Immature natural killer cell (primary cell): ENCODE results near the gene ADK. TPM values are rescaled to one million over a fixed set of nuclear protein-coding genes. Genes with fewer than 3 reads are reported as not detected.
"Not testable (repeated sequence)": the region's sequence is repeated elsewhere in the genome, so short reads cannot be mapped to it uniquely, and the experiment has no call there.

Experiments
- DNase-seq, 3 donors: peaks; one replicate each; pipeline ENCODE4 v3.0.0; 2022; ENCODE audit warnings: mixed read lengths in 1 of 3
- H3K27ac Mint-ChIP-seq, 6 donors: one replicate each; pipeline ENCODE4 v1.8.0; 2020; ENCODE audit warnings: mixed read lengths in 6 of 6, mild to moderate bottlenecking in 5 of 6, inconsistent platforms in 4 of 6, moderate library complexity in 3 of 6
- H3K27me3 Mint-ChIP-seq, 3 donors: one replicate each; pipeline ENCODE4 v1.8.0; 2020 to 2021; ENCODE audit warnings: low read depth in 3 of 3, mild to moderate bottlenecking in 3 of 3, mixed read lengths in 3 of 3, moderate library complexity in 3 of 3, inconsistent platforms in 1 of 3
- H3K36me3 Mint-ChIP-seq, 3 donors: one replicate each; pipeline ENCODE4 v1.8.0; 2020; ENCODE audit warnings: mixed read lengths in 3 of 3, inconsistent platforms in 2 of 3, mild to moderate bottlenecking in 2 of 3
- H3K4me1 Mint-ChIP-seq, 2 donors: one replicate each; pipeline ENCODE4 v1.8.0; 2020; ENCODE audit warnings: inconsistent platforms in 2 of 2, mild to moderate bottlenecking in 2 of 2, mixed read lengths in 2 of 2, moderate library complexity in 1 of 2
- H3K4me3 Mint-ChIP-seq, 5 donors: one replicate each; pipeline ENCODE4 v1.8.0; 2020; ENCODE audit warnings: mild to moderate bottlenecking in 5 of 5, mixed read lengths in 5 of 5, inconsistent platforms in 3 of 5, moderate library complexity in 3 of 5
- H3K9me3 Mint-ChIP-seq, 6 donors: one replicate each; pipeline ENCODE4 v1.8.0; 2020; ENCODE audit warnings: mild to moderate bottlenecking in 6 of 6, mixed read lengths in 6 of 6, inconsistent platforms in 4 of 6, moderate library complexity in 3 of 6
- polyA plus RNA-seq, 3 donors: library from polyadenylated mRNA; unstranded; fragments of 300-500 nt; fragmentation: Illumina TruSeq; gene quantifications; one replicate each; pipeline ENCODE4 v1.2.3, GENCODE V29; 2021

The ADK gene
- polyA plus RNA-seq, 3 donors from 2014 or later = 26.9 to 36.7 (median 28.4) TPM

GRCh38 chr10:74433595-74433956, 282.6 kb downstream of the ADK start:
- Mint-ChIP-seq H3K36me3 (peaks cover 0 to 12% (median 5%) of the 10 kb centered on the region in 3 donors), H3K4me1 (no peaks in the 10 kb centered on the region), H3K4me3 (no peak overlapping the region), H3K27me3 (no peaks in the 10 kb centered on the region), H3K27ac (no peak overlapping the region), H3K9me3 (no peaks in the 10 kb centered on the region)
- no peak for DNase-seq

- H3K9me3 Mint-ChIP-seq = no peaks in the 10 kb centered on the region
- H3K4me3 Mint-ChIP-seq = no peak overlapping the region
- H3K4me1 Mint-ChIP-seq = no peaks in the 10 kb centered on the region
- DNase-seq = no peak
- H3K27me3 Mint-ChIP-seq = no peaks in the 10 kb centered on the region
- H3K27ac Mint-ChIP-seq = no peak overlapping the region
- peaks cover 0 to 12% (median 5%) of the 10 kb centered on the region in 3 donors for H3K36me3 Mint-ChIP-seq
These were observed 283.0 kb downstream of the ADK start for GRCh38 chr10:74433993-74434392.

GRCh38 chr10:74434547-74434946, 283.5 kb downstream of the ADK start:
- DNase-seq = no peak
- no peak overlapping the region for H3K4me3 Mint-ChIP-seq

GRCh38 chr10:74436523-74437170, 285.6 kb downstream of the ADK start:
- Mint-ChIP-seq H3K4me1 (no peaks in the 10 kb centered on the region), H3K27ac (no peak overlapping the region), H3K27me3 (no peaks in the 10 kb centered on the region), H3K36me3 (peaks cover 0 to 4% (median 0%) of the 10 kb centered on the region in 3 donors), H3K9me3 (no peaks in the 10 kb centered on the region), H3K4me3 (no peak overlapping the region)
- no peak for DNase-seq

More at GRCh38 chr10:74434547-74434946, 283.5 kb downstream of the ADK start:
- H3K36me3 Mint-ChIP-seq = peaks cover 0 to 12% (median 5%) of the 10 kb centered on the region in 3 donors
- H3K9me3 Mint-ChIP-seq = no peaks in the 10 kb centered on the region
- H3K27me3 Mint-ChIP-seq = no peaks in the 10 kb centered on the region
- H3K4me1 Mint-ChIP-seq = no peaks in the 10 kb centered on the region
- no peak overlapping the region for H3K27ac Mint-ChIP-seq

- Mint-ChIP-seq H3K9me3 (no peaks in the 10 kb centered on the region), H3K27ac (peak overlapping the region in 1 of 6 donors; percentile 41), H3K27me3 (no peaks in the 10 kb centered on the region), H3K36me3 (peaks cover 0 to 4% (median 0%) of the 10 kb centered on the region in 3 donors), H3K4me3 (no peak overlapping the region), H3K4me1 (no peaks in the 10 kb centered on the region)
- no peak for DNase-seq
These were observed 286.8 kb downstream of the ADK start for GRCh38 chr10:74437822-74438221.

GRCh38 chr10:74439213-74439612, 288.2 kb downstream of the ADK start:
- Mint-ChIP-seq H3K4me3 (no peak overlapping the region), H3K9me3 (no peaks in the 10 kb centered on the region), H3K4me1 (no peaks in the 10 kb centered on the region), H3K27ac (no peak overlapping the region), H3K27me3 (no peaks in the 10 kb centered on the region), H3K36me3 (peaks cover 0 to 4% (median 0%) of the 10 kb centered on the region in 3 donors)
- DNase-seq = no peak

GRCh38 chr10:74445493-74445892, 294.5 kb downstream of the ADK start:
- Mint-ChIP-seq H3K4me1 (no peaks in the 10 kb centered on the region), H3K9me3 (no peaks in the 10 kb centered on the region), H3K36me3 (no peaks in the 10 kb centered on the region), H3K27ac (no peak overlapping the region), H3K27me3 (no peaks in the 10 kb centered on the region), H3K4me3 (no peak overlapping the region)
- no peak for DNase-seq

- no peak overlapping the region for H3K4me3 Mint-ChIP-seq
- H3K4me1 Mint-ChIP-seq = no peaks in the 10 kb centered on the region
- H3K27me3 Mint-ChIP-seq = no peaks in the 10 kb centered on the region
- H3K36me3 Mint-ChIP-seq = no peaks in the 10 kb centered on the region
- no peak overlapping the region for H3K27ac Mint-ChIP-seq
- DNase-seq = no peak
- H3K9me3 Mint-ChIP-seq = no peaks in the 10 kb centered on the region
These were observed 299.6 kb downstream of the ADK start for GRCh38 chr10:74450602-74451001.

- H3K27ac Mint-ChIP-seq = no peak overlapping the region
- no peaks in the 10 kb centered on the region for H3K27me3 Mint-ChIP-seq
- no peaks in the 10 kb centered on the region for H3K9me3 Mint-ChIP-seq
- DNase-seq = no peak
- H3K36me3 Mint-ChIP-seq = peaks cover 5 to 6% (median 6%) of the 10 kb centered on the region in 3 donors
- H3K4me1 Mint-ChIP-seq = no peaks in the 10 kb centered on the region
- no peak overlapping the region for H3K4me3 Mint-ChIP-seq
These were observed 300.3 kb downstream of the ADK start for GRCh38 chr10:74451127-74451829.

- H3K27ac Mint-ChIP-seq = no peak overlapping the region
- no peaks in the 10 kb centered on the region for H3K4me1 Mint-ChIP-seq
- peaks cover 0 to 4% (median 0%) of the 10 kb centered on the region in 6 donors for H3K9me3 Mint-ChIP-seq
- H3K27me3 Mint-ChIP-seq = peaks cover 0 to 4% (median 2%) of the 10 kb centered on the region in 3 donors
- DNase-seq = no peak
- H3K4me3 Mint-ChIP-seq = no peak overlapping the region
- peaks cover 5 to 17% (median 6%) of the 10 kb centered on the region in 3 donors for H3K36me3 Mint-ChIP-seq
These were observed 302.1 kb downstream of the ADK start for GRCh38 chr10:74453169-74453568.

- not testable (repeated sequence) for DNase-seq, H3K4me3 Mint-ChIP-seq, H3K27me3 Mint-ChIP-seq, H3K27ac Mint-ChIP-seq, H3K4me1 Mint-ChIP-seq, H3K9me3 Mint-ChIP-seq
- peaks cover 5 to 17% (median 6%) of the 10 kb centered on the region in 3 donors for H3K36me3 Mint-ChIP-seq
These were observed 306.5 kb downstream of the ADK start for GRCh38 chr10:74457478-74457877.

GRCh38 chr10:74460812-74461211, 309.8 kb downstream of the ADK start:
- DNase-seq = no peak
- no peaks in the 10 kb centered on the region for H3K4me1 Mint-ChIP-seq
- H3K4me3 Mint-ChIP-seq = no peak overlapping the region
- peaks cover 0 to 5% (median 2%) of the 10 kb centered on the region in 3 donors for H3K27me3 Mint-ChIP-seq
- peak overlapping the region in 1 of 6 donors; percentile 6 for H3K27ac Mint-ChIP-seq
- H3K9me3 Mint-ChIP-seq = peaks cover 0 to 4% (median 0%) of the 10 kb centered on the region in 6 donors
- peaks cover 4 to 16% (median 4%) of the 10 kb centered on the region in 3 donors for H3K36me3 Mint-ChIP-seq

- Mint-ChIP-seq H3K27ac (no peak overlapping the region), H3K36me3 (peaks cover 0 to 12% (median 6%) of the 10 kb centered on the region in 3 donors), H3K4me1 (no peaks in the 10 kb centered on the region), H3K27me3 (peaks cover 0 to 1% (median 0%) of the 10 kb centered on the region in 3 donors), H3K9me3 (no peaks in the 10 kb centered on the region), H3K4me3 (no peak overlapping the region)
- no peak for DNase-seq
These were observed 323.1 kb downstream of the ADK start for GRCh38 chr10:74474022-74474713.

GRCh38 chr10:74476162-74476706, 325.2 kb downstream of the ADK start:
- H3K27me3 Mint-ChIP-seq, H3K4me3 Mint-ChIP-seq, DNase-seq, H3K4me1 Mint-ChIP-seq, H3K27ac Mint-ChIP-seq, H3K9me3 Mint-ChIP-seq: not testable (repeated sequence)
- peaks cover 0 to 11% (median 7%) of the 10 kb centered on the region in 3 donors for H3K36me3 Mint-ChIP-seq
